Inflammatory macrophage treated with lipopolysaccharide for 4 hours (primary cell): Measurements from ENCODE around the gene TMEM270.

Source experiments
- DNase-seq: peaks from one replicate; pipeline ENCODE4 v3.0.0-alpha.2; 2020

The TMEM270 gene

GRCh38 chr7:73890555-73891147 lies 29.7 kb downstream of the TMEM270 start:
- no peak for DNase-seq

- DNase-seq, result no peak
Measured at GRCh38 chr7:73891178-73891885, 30.4 kb downstream of the TMEM270 start.

GRCh38 chr7:73892003-73892999 lies 31.3 kb downstream of the TMEM270 start:
- no peak for DNase-seq

GRCh38 chr7:73893342-73894101 lies 32.6 kb downstream of the TMEM270 start:
- no peak for DNase-seq

GRCh38 chr7:73894166-73894565 lies 33.2 kb downstream of the TMEM270 start:
- DNase-seq, result no peak

GRCh38 chr7:73894733-73895551 lies 34.0 kb downstream of the TMEM270 start:
- peak; percentile 24 for DNase-seq

- no peak for DNase-seq
Measured at GRCh38 chr7:73895626-73896025, 34.7 kb downstream of the TMEM270 start.

- no peak for DNase-seq
Measured at GRCh38 chr7:73896454-73896853, 35.5 kb downstream of the TMEM270 start.

- DNase-seq, result no peak
Measured at GRCh38 chr7:73899731-73900142, 38.8 kb downstream of the TMEM270 start.

- no peak for DNase-seq
Measured at GRCh38 chr7:73900286-73900685, 39.3 kb downstream of the TMEM270 start.

- DNase-seq, result no peak
Measured at GRCh38 chr7:73901231-73901822, 40.4 kb downstream of the TMEM270 start.

- no peak for DNase-seq
Measured at GRCh38 chr7:73901823-73902597, 41.1 kb downstream of the TMEM270 start.

- DNase-seq, result no peak
Measured at GRCh38 chr7:73903321-73904218, 42.6 kb downstream of the TMEM270 start.

- no peak for DNase-seq
Measured at GRCh38 chr7:73904219-73905137, 43.5 kb downstream of the TMEM270 start.

GRCh38 chr7:73905360-73905759 lies 44.4 kb downstream of the TMEM270 start:
- DNase-seq, result no peak

- DNase-seq, result no peak
Measured at GRCh38 chr7:73906874-73907273, 45.9 kb downstream of the TMEM270 start.

GRCh38 chr7:73907554-73908122 lies 46.7 kb downstream of the TMEM270 start:
- no peak for DNase-seq

GRCh38 chr7:73908123-73908611 lies 47.2 kb downstream of the TMEM270 start:
- DNase-seq, result no peak
